SK-N-MC (cell line): ENCODE results near the gene DHRS7.
"Not testable (repeated sequence)": the region's sequence is repeated elsewhere in the genome, so short reads cannot be mapped to it uniquely, and the experiment has no call there.

Source experiments
- DNase-seq: peaks from one replicate; pipeline ENCODE4 v3.0.0-alpha.2; 2011; ENCODE audit warnings: low read depth, low spot score
- H3K27ac ChIP-seq: fragments of 200-600 bp; sonication (generic); 2 replicates; pipeline ENCODE4 v1.5.1; 2016; ENCODE audit warnings: mixed run types
- H3K36me3 ChIP-seq: fragments of 200-600 bp; sonication (generic); 2 replicates; pipeline ENCODE4 v1.6.1; 2017; ENCODE audit warnings: antibody characterized with exemption, low read length, mixed read lengths; ENCODE audit not compliant: insufficient read depth
- H3K4me3 ChIP-seq: fragments of 200-600 bp; sonication (generic); 2 replicates; pipeline ENCODE4 v1.5.1; 2016
- H3K9ac ChIP-seq: fragments of 200-600 bp; sonication (generic); 2 replicates; pipeline ENCODE4 v1.8.0; 2017; ENCODE audit warnings: mixed run types, mixed read lengths; ENCODE audit not compliant: insufficient read length
- H3K9me3 ChIP-seq: fragments of 200-600 bp; sonication (generic); 2 replicates; pipeline ENCODE4 v1.6.1; 2017; ENCODE audit warnings: low read depth, mild to moderate bottlenecking, antibody characterized with exemption, low read length, moderate library complexity, mixed read lengths
- EZH2 ChIP-seq: fragments of 200-600 bp; sonication (generic); IDR thresholded peaks from one replicate; pipeline ENCODE4 v1.6.1; 2017; ENCODE audit warnings: antibody characterized with exemption
- FOXP2 ChIP-seq: optimal IDR thresholded peaks from 2 replicates; pipeline ENCODE3; 2011; ENCODE audit warnings: mild to moderate bottlenecking, moderate library complexity; ENCODE audit not compliant: insufficient read depth; ENCODE audit errors: extremely low read length, control extremely low read depth
- POLR2AphosphoS5 ChIP-seq: IDR thresholded peaks from 2 replicates; pipeline ENCODE4 v1.6.1; 2012; ENCODE audit warnings: mild to moderate bottlenecking, low read depth, low read length, borderline replicate concordance

Gene DHRS7

DNA sequence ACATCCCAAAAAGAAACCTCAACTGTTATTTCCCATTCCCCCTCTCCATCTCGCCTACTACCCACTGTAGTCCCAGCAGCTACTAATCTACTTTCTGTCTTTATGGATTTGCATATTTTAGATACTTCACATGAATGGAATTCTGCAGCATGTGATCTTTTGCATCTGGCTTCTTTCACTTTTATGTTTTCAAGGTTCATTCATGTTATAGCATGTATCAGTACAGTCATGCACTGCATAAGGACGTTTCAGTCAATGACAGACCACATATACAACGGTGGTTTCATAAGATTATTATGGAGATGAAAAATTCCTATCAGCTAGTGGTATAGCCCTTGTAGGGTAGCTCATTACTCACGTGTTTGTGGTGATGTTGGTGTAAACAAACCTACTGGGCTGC is 49.0 kb downstream of the DHRS7 start:
- no peak for DNase-seq
- Histone ChIP-seq H3K4me3 (no peak overlapping the region), H3K36me3 (peaks cover 52% of the 10 kb centered on the region), H3K9me3 (no peaks in the 10 kb centered on the region), H3K27ac (no peak overlapping the region), H3K9ac (no peak overlapping the region)
- TF ChIP-seq EZH2 (no peak), FOXP2 (no peak), POLR2AphosphoS5 (no peak)

DNA sequence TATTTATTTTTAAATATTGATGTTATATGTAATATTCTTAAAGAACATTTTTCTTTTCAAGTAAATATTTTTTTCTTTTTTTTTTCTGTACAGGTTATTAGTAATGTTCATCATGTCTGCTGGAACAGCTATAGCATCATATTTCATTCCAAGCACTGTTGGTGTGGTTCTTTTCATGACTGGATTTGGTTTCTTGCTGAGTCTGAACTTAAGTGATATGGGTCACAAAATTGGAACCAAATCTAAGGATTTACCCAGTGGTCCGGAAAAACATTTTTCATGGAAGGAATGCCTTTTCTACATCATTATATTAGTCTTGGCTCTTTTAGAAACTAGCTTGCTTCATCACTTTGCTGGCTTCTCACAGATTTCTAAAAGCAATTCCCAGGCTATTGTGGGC is 50.3 kb downstream of the DHRS7 start:
- H3K36me3 ChIP-seq, result peaks cover 46% of the 10 kb centered on the region
- H3K27ac ChIP-seq, result no peak overlapping the region
- no peak overlapping the region for H3K4me3 ChIP-seq
- no peak overlapping the region for H3K9ac ChIP-seq
- 0 out of 2 replicates have a peak, but pooled peaks cover 2% of the 10 kb centered on the region for H3K9me3 ChIP-seq
- TF ChIP-seq POLR2AphosphoS5 (no peak), FOXP2 (no peak), EZH2 (no peak)
- no peak for DNase-seq

DNA sequence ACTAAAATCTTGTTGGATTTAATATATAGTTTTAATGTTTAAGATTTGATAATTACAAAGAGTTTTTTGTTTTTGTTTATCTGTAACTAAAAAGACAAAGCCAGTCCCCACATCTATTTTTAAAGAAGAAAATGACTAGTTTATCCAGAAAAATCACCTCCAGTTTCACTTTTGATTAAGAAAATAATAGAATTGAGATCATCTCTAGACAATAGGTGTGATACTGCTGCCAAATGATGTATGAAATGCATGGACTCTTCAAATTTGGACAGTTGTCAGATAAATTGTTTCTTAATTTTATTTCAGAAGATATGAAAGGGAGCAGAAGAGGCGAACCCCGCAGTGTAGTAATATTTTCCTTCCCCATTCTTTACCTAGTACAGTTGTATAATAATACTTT is 53.5 kb downstream of the DHRS7 start:
- peaks cover 41% of the 10 kb centered on the region for H3K36me3 ChIP-seq
- TF ChIP-seq EZH2 (no peak), POLR2AphosphoS5 (no peak), FOXP2 (no peak)

GRCh38 chr14:60107477-60107876 is 57.7 kb downstream of the DHRS7 start:
- H3K9ac ChIP-seq, result no peak overlapping the region
- 0 out of 2 replicates have a peak overlapping the region, but pooled peaks have one; percentile 8 for H3K27ac ChIP-seq
- no peak for TF ChIP-seq FOXP2
- TF ChIP-seq EZH2, result no peak
- no peak for TF ChIP-seq POLR2AphosphoS5
- no peak for DNase-seq
- peaks cover 24% of the 10 kb centered on the region for H3K36me3 ChIP-seq
- H3K9me3 ChIP-seq, result peaks cover 2% of the 10 kb centered on the region; the same call in 1 of the 2 replicates
- H3K4me3 ChIP-seq, result no peak overlapping the region

More for the DNA sequence above, 53.5 kb downstream of the DHRS7 start:
- Histone ChIP-seq H3K4me3 (no peak overlapping the region), H3K9me3 (peaks cover 2% of the 10 kb centered on the region; the same call in 1 of the 2 replicates), H3K9ac (no peak overlapping the region), H3K27ac (no peak overlapping the region)
- no peak for DNase-seq

GRCh38 chr14:60106339-60106738 is 58.9 kb downstream of the DHRS7 start:
- H3K9me3 ChIP-seq, result peaks cover 2% of the 10 kb centered on the region; the same call in 1 of the 2 replicates
- TF ChIP-seq EZH2 (no peak), POLR2AphosphoS5 (no peak), FOXP2 (no peak)
- H3K4me3 ChIP-seq, result no peak overlapping the region
- no peak overlapping the region for H3K27ac ChIP-seq
- DNase-seq, result no peak
- H3K9ac ChIP-seq, result no peak overlapping the region
- H3K36me3 ChIP-seq, result peaks cover 29% of the 10 kb centered on the region

- Histone ChIP-seq H3K9ac (no peak overlapping the region), H3K36me3 (peaks cover 27% of the 10 kb centered on the region), H3K4me3 (no peak overlapping the region), H3K27ac (no peak overlapping the region), H3K9me3 (no peaks in the 10 kb centered on the region)
- TF ChIP-seq FOXP2 (no peak), POLR2AphosphoS5 (no peak), EZH2 (no peak)
- DNase-seq, result no peak
Observed at GRCh38 chr14:60102389-60102788, 62.8 kb downstream of the DHRS7 start.

GRCh38 chr14:60101786-60102185 is 63.4 kb downstream of the DHRS7 start:
- no peaks in the 10 kb centered on the region for H3K9me3 ChIP-seq
- no peak overlapping the region for H3K9ac ChIP-seq
- peaks cover 32% of the 10 kb centered on the region for H3K36me3 ChIP-seq
- no peak overlapping the region for H3K27ac ChIP-seq
- no peak for TF ChIP-seq EZH2
- TF ChIP-seq POLR2AphosphoS5, result no peak
- TF ChIP-seq FOXP2, result no peak
- DNase-seq, result no peak
- H3K4me3 ChIP-seq, result no peak overlapping the region

DNA sequence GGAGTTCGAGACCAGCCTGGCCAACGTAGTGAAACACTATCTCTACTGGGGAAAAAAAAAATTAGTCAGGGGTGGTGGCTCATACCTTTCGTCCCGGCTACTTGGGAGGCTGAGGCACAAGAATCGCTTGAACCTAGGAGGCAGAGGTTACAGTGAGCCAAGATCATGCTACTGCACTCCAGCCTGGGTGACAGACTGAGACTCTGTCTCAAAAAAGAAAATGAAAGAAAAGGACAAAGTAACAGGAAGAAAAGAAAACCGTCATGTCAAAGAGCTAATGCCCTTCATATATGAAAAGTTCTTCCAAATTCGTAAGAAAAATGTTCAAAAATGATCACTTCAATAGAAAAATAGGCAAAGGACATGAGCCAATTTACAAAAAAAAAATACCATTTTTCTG is 65.3 kb downstream of the DHRS7 start:
- H3K9me3 ChIP-seq, H3K27ac ChIP-seq, H3K4me3 ChIP-seq, DNase-seq, H3K9ac ChIP-seq: not testable (repeated sequence)
- H3K36me3 ChIP-seq, result peaks cover 40% of the 10 kb centered on the region

- TF ChIP-seq EZH2 (no peak), FOXP2 (no peak), POLR2AphosphoS5 (no peak)
- peaks cover 40% of the 10 kb centered on the region for H3K36me3 ChIP-seq
Observed at GRCh38 chr14:60097974-60098373, 67.2 kb downstream of the DHRS7 start.

More at GRCh38 chr14:60097974-60098373, 67.2 kb downstream of the DHRS7 start:
- no peak overlapping the region for H3K4me3 ChIP-seq
- H3K27ac ChIP-seq, result no peak overlapping the region
- H3K9ac ChIP-seq, result no peak overlapping the region
- H3K9me3 ChIP-seq, result no peaks in the 10 kb centered on the region
- DNase-seq, result no peak
